Stimulated activated CD4-positive, alpha-beta T cell treated with anti-CD3 and anti-CD28 coated beads, Interleukin-4, amount 100 ng/mL, for 4 hours (primary cell): ENCODE data around the gene CSNK2A2.

Experiments
- DNase-seq, 2 experiments: peaks; one replicate each; pipeline ENCODE4 v3.0.0-alpha.2; 2020

CSNK2A2 gene

DNA sequence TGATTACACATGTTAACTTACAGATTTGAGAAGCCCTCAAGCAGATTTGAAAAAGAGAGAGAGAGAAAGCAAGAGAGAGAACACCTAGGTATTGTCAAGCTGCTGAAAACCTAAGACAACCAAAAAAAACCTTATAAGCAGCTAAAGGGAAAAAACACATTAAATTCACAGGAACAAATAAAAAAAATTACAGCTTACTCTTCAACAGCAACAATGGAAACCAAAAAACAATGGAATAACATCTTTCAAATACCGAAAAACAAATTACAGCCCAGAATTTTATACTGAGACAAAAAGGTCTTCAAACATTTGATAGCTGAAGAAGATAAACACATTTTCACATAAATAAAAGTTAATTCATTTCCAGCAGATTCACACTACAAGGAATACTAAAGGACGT lies 60.3 kb downstream of the CSNK2A2 start:
- DNase-seq = no peak

DNA sequence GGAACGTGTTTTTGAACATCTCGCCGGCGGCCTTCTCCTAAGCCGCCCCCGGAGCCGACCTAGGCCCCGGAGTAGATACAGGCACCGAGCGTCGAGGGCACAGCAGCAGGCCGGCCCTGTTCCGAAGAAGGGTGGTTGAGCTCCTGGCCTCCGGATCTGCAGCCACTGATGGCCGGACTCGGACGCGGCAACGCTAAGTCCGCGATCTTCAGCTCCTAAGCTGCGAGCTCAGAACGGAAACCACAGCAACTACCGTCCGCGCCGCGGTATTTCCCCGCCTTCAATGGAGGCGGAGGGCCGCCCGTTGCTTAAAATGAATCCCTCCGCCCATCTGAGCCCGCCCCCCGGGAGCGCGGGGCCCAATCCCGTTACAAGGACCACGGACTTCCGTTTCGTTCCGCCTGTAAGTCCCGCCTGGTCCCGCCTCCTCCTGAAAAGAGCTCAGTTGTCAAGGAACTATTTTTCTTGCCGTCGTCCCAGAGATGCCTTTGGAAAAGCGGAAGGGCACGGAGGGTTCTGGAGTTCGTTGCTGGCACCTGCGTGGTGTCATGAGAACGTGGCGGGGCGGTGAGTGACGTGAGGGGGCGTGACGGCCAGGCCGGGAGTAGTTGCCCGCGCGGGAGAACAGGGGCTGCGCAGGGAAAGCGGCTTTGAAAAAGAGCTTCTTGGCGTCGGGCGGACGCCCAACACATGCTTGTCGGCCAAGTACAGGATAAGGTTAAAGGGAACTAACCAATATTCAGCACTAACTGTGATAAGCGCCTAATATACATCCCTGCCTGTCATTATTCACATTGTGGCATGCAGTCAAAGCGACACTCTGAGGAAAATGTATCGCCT lies 68.6 kb downstream of the CSNK2A2 start, which contains the start of gene CFAP20:
Gene CFAP20 (minus strand): TSS at position 285 of the 840 bp plus-strand sequence. CDS start 266 bp downstream, at position 19.
- DNase-seq = peak; percentile 95 to 97

DNA sequence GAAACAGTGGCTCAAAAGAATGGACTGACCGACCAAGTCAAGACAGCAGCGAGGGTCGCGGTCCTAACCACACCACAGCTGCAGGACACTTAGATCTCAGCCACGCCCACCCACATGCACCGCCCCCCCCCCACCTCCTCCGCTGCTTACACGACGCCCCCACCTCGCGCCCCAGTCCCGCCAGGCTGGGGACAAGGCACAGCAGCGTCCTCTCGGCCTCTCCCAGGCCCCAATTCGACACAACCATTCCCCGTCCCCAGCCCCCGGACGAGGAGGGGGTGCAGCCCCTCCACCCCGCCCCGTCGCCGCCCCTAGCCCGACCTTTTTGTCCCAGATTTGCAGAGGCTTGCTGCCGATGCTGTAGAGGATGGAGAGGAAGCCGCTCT lies 69.2 kb downstream of the CSNK2A2 start:
- no peak for DNase-seq

DNA sequence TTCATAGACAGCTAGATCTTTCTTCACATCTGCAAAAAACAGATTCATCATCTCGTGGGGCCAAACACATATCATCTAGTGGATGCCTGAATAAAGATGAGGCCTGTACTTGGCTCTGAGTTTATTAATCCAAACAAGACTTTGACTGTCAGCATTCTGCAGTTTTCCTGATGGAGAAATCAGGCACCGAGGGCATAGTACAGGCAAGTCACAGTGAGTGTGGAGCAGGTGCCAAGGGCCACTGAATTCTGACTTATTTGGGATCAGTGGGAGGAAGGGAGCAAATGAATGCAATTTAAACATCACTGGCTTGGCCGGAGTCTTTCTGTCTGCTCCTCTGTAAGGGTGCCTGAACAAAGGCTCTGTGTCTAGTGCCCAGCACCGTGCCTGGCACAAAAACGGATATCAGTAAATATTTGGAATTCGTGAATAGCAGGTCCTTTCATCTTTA lies 69.7 kb downstream of the CSNK2A2 start:
- DNase-seq = no peak

DNA sequence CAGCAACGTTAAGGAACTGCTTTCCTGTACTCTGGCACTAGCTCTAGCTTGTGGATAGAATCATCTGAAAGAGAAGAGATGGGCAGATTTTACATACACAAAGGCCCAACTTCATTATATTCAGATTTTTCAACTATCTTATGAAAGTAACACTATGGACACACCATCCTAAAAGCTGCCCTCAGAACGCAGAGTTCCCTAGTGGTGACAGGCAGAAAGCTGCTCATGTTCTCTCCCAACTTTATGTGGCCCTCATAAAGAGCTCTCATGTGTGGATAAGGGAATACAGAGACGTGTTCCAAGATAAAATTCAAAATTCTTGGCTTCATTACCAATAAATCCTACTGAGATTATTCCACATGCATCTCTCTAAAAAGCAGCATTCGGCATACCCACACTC lies 70.3 kb downstream of the CSNK2A2 start:
- DNase-seq = no peak

DNA sequence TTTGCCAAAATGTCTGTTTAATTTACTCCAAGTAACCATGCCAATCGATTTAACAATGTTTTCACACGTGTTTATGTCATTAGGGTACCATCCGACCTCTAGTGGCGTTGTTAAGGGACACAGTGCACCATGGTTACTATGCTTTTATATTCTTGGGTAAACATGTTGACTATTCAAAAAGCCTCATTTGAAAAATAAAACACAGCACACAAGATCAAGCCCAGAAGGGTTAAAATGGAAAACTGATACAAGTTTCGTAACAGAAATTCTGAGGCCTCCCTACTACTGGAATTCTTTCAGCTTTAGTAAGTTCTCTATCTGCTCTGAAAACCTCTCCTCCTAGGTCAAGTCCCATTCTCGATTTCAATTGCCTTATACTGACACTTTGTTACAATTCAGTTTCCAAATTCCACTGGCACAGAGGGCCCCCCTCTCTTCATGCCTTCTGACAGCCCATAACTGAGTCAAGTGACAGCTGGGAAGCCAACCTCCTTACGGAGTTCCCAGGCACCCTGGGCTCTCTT lies 70.8 kb downstream of the CSNK2A2 start:
- DNase-seq = no peak

DNA sequence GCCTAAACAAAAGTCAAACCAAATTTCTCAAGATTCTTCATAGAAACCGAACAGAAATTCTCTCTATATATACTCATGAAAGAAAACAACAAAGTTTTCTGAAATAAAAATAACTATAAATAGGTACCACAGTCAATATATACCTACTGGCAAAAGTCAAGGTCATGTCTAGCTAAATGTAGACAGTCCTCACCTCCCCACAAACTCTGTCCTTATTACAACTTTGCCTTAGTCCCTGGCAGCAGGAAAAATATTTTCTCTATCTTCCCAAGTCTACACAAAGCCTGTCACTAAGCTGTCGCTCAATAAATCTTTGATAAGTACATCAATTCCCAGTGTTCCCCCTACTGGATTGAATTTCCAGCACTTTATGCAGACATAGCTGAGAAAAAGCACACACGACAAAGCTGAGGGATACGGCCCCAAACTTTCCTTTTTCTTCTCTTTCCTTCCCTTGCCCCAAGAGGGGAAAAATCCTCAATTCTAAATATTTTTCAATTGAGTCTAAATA lies 71.4 kb downstream of the CSNK2A2 start:
- no peak for DNase-seq

DNA sequence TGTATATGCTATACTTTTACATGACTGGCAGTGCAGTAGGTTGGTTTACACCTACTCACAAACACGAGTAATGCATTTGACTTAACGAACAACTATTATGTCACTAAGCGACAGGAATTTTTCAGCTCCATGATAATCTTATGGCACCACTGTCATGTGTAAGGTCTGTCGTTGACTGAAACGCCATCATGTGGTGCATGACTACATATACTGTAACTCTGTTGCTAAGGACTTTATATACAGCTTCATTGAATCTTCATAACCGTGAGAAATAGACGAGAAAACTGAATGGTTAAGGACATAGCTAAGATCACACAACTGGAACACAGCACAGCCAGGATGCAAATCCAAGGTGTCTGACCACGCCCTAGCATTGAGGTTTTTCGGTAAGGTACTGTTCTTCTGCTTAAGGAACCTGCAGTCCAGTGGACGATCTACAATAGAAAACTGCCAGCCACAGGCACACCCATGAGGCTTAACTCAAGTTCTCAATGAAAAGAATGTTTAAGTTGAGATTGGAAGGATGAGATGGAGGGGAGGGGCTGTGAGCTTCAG lies 72.0 kb downstream of the CSNK2A2 start:
- no peak for DNase-seq

DNA sequence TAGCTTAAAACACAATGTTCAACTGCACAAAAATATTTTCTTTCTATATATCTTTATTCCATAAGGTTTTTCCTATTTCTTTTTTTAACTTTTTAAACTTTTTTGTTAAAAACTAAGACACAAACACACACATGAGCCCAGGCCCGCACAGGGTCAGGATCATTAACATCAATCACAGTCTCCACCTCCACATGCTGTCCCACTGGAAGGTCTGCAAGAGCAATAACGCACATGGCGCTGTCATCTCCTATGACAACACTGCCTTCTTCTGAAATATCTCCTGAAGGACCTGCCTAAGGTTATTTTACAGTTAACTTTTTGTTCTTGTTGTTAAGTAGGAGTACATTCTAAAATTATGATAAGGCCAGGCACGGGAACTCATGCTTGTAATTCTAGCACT lies 72.9 kb downstream of the CSNK2A2 start:
- no peak for DNase-seq

DNA sequence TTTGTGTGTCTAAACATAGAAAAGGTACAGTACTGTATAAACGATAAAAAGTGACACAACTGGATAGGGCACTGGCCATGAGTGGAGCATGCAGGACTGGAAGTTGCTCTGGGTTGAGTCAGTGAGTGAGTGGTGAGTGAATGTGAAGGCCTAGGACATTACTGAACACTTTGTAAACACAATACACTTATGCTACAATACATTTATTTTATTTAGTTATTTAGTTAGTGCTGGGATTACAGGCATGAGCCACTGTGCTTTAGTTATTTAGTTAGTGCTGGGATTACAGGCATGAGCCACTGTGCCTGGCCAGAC lies 73.3 kb downstream of the CSNK2A2 start:
- DNase-seq = no peak

DNA sequence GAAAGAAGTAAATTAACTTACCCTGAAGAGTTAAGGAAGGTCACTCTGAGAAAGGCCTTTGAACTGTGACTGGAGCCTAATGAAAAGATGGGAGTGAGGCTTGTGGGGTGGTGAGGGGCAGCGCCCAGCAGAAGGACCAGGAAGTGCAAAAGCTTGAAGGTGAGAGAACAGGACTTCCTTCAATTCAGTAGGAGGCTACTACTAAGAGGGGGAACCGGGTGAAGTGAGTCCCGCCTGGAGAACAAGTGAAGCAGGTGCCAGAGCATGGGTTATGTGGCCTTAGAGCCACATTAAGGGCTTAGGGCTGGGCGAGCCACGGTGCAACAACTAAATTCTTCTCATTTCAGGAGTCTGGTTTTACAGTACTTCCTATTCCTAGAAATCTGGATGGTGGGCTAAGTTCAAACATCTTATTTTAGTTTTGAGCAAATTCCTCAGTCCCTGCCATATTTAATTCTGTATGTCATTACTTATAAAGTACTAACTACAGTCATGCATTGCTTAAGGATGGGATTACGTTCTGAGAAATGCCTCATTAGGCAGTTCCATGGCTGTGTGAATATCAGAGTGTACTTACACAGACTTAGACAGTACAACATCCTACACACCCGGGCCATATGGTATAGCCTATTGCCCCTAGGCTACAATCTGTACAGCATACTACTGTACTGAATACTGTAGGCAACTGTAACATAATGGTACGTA lies 73.9 kb downstream of the CSNK2A2 start:
- DNase-seq = no peak

DNA sequence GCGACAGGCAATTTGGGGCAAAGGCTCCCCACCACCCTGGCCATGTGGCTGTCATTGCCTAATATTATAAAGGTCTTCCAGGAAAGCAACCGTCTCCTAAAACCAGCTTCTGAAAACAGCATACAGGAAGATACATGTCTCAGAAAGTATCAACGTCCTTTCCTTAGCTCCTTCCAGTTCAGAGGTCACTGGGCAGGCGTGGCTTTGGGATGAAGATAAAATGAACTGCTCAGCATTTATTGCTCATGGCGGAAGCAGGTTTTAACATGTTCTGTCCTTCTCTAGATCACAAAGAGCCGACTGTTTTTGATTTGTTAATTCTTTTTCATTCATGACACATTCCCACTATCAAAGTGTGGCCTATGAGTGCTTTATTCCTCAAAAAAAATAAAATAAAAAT lies 76.8 kb downstream of the CSNK2A2 start:
- DNase-seq = no peak

DNA sequence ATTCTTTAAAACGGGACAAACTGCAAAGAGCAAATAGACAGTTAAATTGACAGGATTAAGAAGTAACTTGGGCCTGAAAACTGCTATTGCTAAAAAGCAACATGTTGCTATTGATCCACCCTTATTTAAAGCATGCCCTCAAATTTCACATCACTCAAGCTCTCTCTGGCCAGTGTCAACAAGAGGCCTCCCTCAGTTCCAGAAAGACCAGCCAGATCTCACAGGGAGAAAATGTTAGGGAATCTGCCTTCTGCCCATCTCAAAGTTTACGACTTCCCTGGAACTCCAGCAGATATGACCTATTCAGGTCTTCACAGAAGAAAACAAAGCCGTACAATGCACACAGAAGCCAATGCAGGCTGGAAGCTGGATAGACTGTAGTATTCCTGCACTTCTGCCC lies 77.7 kb downstream of the CSNK2A2 start:
- no peak for DNase-seq

DNA sequence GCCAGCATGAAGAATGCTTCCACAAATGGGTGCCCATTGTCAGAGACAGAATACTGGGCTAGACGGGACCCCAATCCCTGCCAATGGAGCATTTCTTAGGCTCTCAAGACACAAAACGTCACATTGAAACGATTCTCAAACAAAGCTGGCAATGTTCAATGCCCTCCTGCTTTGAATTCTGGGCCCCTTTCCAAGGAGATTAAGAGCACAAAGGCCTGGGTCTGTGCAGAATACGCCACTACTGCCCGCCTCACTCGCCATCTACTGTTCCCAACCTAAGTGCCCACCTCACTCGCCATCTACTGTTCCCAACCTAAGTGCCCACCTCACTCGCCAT lies 78.4 kb downstream of the CSNK2A2 start:
- no peak for DNase-seq

DNA sequence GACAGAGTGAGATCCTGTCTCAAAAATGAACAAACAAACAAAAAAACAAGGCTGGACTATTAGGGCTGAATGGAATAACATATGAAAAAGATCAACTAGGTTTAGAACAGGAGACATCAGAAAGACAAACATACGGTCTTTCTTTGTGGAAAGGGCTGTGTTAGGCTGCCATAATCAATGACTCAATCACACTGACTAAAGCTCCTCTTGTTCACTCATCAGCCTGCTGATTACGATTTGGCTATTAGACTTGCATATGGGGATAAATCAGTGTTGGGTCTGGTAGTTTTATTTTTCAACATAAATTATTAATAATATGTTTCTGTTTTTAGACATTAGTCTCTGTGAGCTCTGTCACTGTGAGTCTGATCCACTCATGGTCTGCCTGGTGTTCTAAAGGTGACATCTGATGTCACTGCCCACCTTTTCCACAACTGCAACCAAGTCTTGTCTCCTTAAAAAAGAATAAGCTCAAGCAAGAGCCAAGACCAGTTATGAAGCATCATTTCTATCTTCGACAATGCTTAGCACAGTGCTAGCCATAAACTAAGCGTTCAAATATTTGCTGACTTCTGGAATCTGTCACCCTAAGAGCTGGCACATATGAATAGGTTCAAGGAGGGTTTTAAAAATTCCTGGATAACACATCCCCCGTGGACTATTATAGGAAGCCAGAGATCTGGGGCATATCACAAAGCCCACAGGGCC lies 79.0 kb downstream of the CSNK2A2 start:
- no peak for DNase-seq

DNA sequence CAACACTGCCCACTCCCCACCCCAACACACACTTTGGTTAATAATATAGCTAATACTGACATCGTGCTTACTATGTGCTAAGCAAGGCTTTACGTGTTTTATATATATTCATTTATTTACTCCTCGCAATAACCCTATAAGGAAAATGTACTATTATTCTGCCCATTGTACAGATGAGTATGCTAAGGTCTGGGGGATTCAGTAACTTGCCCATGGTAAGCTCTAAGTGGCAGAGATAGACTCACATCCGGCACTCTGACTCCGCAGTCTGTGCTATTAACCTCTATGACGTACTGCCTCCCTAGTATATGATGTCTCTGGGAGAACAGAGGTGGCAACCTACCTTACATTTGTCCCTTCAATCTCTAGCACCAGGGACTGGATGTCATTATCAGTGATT lies 81.4 kb downstream of the CSNK2A2 start:
- no peak for DNase-seq

DNA sequence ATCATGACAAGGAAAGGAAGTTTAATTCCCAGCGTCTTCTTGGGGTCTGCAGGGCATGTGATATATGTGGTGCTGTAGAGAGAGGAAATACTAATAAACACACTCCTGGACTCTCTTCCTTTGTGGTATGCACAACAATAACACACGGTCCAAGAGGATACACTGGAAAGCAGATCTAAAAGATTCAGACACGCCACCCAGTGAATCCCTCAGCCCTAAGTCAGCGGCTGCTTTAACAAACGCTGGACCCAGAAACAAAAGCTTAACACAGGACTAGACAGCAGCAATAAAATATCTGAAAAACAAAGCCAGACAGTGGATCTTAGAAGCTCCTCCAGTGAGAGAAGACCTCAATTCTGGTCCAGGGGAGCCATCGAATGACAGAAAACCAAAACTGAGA lies 81.8 kb downstream of the CSNK2A2 start:
- DNase-seq = no peak

DNA sequence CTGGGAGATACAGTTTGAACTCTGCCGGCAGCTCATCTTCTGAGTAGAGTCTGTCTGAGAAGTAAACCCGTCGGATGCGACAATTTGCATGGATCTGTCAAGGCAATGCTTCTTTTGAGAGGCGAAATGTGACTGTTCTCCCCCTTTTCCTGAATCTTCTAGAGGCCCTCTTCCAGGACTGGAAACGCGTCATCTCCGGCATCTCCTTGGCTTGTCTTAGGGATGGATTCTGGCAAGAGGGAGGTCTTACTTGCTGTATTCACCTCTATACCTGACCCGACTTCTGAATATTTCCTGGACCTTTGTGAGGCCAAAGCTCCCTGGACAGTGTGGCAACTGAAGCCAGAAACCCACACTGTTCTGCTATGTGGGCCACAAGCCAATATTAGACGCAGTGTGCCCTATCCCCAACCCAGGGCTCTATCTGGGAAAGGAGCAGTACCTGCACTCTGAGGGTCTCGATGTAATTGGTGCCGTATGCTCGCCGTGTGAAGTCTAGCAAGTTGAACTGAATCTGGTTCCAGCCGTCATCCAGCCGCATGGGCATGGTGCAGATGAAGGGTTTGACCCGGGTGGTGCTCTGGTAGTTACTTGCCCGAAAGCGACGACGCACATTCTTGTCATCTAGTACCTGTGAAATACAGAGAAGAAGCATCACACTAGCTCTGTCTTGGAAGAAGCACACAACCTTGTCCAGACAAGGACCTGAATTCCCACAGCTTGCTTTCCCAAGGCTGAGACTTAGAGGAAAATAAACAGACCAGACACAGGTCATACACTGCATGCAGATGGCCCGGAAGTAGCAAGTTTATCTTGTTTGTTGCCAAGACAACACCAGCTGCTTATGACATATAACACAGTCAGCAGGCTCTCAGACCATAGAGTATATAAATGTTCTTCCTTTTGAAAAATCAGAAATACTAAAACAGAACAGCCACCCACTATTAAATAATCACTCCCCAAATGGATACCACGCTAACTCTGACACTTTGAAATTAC lies 82.8 kb downstream of the CSNK2A2 start:
- DNase-seq = no peak

DNA sequence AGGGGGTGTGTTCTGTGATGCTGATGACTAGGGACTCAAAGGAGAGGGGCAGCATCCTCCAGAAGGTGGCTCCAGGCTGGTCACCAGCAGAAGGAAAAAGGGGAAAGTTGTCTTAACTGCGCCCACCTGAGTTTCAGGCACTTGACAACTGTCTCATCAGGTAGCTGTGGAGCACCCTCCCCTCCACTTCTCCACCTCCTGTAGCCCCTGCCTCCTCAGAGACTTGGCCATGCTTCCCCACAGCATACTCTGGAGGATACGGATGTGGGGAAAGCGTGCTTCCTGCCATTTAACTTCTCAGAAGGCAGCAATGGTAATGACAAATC lies 86.6 kb downstream of the CSNK2A2 start:
- no peak for DNase-seq

DNA sequence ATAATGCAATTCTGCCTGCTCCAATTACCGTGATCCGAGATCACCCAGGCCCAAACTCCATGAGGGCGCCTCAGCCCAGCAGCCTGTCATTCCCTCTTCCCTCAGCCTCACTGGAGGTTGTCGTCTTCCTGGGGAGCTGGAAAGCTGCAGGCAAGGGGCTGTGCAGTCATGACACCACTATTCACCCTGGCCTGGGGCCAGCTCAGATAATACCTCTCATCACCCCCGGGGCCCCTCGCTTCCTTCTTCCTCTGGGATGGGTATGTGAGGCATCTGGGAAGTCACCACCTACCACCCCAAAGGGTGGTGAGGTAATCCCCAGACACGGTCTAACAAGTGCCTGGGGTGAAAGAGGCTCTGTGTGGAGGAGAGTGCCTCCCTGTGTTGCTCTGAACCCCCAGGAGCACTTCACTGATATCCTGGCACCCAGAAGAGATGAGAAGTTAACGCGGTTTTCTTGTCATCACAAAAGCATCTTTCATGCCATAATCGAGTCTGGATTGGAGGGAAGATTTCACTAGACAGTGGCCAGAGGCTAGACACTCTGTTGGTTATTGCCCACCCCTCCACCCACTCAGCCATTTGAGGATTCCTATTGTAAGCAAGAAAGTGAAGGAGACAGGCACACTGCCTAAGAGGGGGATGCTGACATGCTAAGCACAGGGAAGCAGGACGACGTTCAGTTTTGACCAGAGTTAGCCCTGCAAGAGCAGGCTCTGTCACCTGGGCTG lies 87.2 kb downstream of the CSNK2A2 start:
- no peak for DNase-seq

DNA sequence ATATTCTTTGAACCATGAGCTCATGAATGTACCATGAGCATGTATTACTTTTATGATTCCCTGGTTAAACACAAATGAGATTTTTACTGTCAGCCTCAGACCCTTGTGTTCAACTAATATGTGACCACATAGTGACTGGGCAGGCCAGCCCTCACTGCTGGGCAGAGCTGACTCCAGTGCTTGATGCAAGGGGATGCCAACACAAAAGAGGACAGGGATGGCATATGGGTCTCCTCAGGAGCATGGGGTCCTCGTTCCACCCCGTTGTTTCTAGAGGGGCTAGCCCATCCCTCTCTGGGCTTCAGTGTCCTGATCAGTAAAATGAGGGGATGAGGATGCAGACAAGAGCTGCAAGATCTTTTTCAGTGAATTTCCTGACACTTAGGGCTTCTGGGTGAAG lies 88.0 kb downstream of the CSNK2A2 start:
- DNase-seq = no peak
